ENCODE measurements around the gene FCSK.
A peak's percentile ranks its signal among the peaks of the same experiment; 100 is the strongest.
"Not testable (repeated sequence)": the region's sequence is repeated elsewhere in the genome, so short reads cannot be mapped to it uniquely, and the experiment has no call there.

Gene FCSK

GRCh38 chr16:70454222-70455034 is at the start of gene FCSK:
Gene FCSK, plus strand, starts transcription at chr16:70454595. Its CDS starts 8,596 bp downstream, at chr16:70463191.
- peak; percentile 93 for DNase-seq (ENCODE audit: low read depth, low spot score)

GRCh38 chr16:70406104-70406503 is 48.3 kb upstream of the FCSK start:
- not testable (repeated sequence) for DNase-seq (ENCODE audit: low read depth, low spot score)

GRCh38 chr16:70407811-70408274 is 46.6 kb upstream of the FCSK start:
- peak; percentile 43 for DNase-seq (ENCODE audit: low read depth, low spot score)

GRCh38 chr16:70410734-70411133 is 43.7 kb upstream of the FCSK start:
- DNase-seq (ENCODE audit: low read depth, low spot score): no peak

GRCh38 chr16:70412385-70412784 is 42.0 kb upstream of the FCSK start:
- no peak for DNase-seq (ENCODE audit: low read depth, low spot score)

- DNase-seq (ENCODE audit: low read depth, low spot score): not testable (repeated sequence)
Observed at GRCh38 chr16:70413572-70413971, 40.8 kb upstream of the FCSK start.

- DNase-seq (ENCODE audit: low read depth, low spot score): no peak
Observed at GRCh38 chr16:70416748-70417616, 37.4 kb upstream of the FCSK start.

GRCh38 chr16:70417661-70418060 is 36.7 kb upstream of the FCSK start:
- DNase-seq (ENCODE audit: low read depth, low spot score): no peak

GRCh38 chr16:70418274-70418992 is 36.0 kb upstream of the FCSK start:
- no peak for DNase-seq (ENCODE audit: low read depth, low spot score)

GRCh38 chr16:70418993-70419318 is 35.4 kb upstream of the FCSK start:
- no peak for DNase-seq (ENCODE audit: low read depth, low spot score)

GRCh38 chr16:70419384-70420327 is 34.7 kb upstream of the FCSK start:
- DNase-seq (ENCODE audit: low read depth, low spot score): no peak

GRCh38 chr16:70421014-70421413 is 33.4 kb upstream of the FCSK start:
- no peak for DNase-seq (ENCODE audit: low read depth, low spot score)

GRCh38 chr16:70421473-70422311 is 32.7 kb upstream of the FCSK start:
- DNase-seq (ENCODE audit: low read depth, low spot score): no peak

- DNase-seq (ENCODE audit: low read depth, low spot score): no peak
Observed at GRCh38 chr16:70422543-70422942, 31.9 kb upstream of the FCSK start.

- no peak for DNase-seq (ENCODE audit: low read depth, low spot score)
Observed at GRCh38 chr16:70427786-70428177, 26.6 kb upstream of the FCSK start.

- peak; percentile 94 for DNase-seq (ENCODE audit: low read depth, low spot score)
Observed at GRCh38 chr16:70428178-70428998, 26.0 kb upstream of the FCSK start.

- DNase-seq (ENCODE audit: low read depth, low spot score): no peak
Observed at GRCh38 chr16:70429888-70430666, 24.3 kb upstream of the FCSK start.

Data from ELF-1 (cell line).